ENCODE measurements around the gene ATG7.

DNA sequence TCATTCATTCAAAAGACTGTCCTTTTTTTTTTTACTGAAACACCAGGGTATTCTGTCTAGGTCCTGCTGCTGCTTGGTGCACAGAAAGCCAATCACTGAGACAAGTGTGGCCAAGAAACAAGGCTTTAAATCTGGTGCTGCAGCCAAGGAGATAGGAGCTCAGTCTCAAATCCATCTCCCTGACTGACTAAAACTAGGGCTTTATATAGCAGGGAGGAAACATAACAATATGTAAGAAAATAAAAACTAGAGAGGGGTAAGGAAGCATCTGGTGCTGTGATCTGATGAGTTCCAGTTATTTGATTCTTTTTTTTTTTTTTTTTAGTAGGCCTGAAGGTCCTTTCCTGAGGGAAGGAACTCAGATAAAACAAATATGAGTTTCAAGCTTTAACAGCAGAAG is 139.8 kb downstream of the ATG7 start:
- TF ChIP-seq, protein P1, sequence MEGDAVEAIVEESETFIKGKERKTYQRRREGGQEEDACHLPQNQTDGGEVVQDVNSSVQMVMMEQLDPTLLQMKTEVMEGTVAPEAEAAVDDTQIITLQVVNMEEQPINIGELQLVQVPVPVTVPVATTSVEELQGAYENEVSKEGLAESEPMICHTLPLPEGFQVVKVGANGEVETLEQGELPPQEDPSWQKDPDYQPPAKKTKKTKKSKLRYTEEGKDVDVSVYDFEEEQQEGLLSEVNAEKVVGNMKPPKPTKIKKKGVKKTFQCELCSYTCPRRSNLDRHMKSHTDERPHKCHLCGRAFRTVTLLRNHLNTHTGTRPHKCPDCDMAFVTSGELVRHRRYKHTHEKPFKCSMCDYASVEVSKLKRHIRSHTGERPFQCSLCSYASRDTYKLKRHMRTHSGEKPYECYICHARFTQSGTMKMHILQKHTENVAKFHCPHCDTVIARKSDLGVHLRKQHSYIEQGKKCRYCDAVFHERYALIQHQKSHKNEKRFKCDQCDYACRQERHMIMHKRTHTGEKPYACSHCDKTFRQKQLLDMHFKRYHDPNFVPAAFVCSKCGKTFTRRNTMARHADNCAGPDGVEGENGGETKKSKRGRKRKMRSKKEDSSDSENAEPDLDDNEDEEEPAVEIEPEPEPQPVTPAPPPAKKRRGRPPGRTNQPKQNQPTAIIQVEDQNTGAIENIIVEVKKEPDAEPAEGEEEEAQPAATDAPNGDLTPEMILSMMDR (IDR thresholded peaks at IDR 0.05): no peak
- no peak for TF ChIP-seq POLR2A (IDR thresholded peaks at IDR 0.05)
